Measurements from ENCODE around the gene FAM124A.

DNA sequence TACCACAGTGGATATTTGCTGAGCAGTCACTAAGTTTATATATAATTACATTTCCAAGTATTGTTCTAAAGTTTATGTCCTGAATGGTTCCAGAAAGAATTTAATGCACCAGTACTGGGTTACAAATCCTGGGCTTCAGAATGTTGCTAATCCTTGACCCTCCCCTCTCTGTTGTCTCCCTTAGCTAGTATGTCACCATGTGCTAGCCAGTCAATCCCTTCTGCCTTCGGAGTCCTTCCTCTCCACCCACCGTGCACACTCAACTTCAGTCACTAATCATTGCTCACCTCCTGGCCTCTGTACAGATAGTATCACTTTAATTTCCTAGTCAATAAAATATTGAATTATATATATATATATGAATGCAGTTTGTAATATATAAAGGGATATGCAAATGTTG lies 7.5 kb downstream of the FAM124A start:
- TF ChIP-seq, protein P1, sequence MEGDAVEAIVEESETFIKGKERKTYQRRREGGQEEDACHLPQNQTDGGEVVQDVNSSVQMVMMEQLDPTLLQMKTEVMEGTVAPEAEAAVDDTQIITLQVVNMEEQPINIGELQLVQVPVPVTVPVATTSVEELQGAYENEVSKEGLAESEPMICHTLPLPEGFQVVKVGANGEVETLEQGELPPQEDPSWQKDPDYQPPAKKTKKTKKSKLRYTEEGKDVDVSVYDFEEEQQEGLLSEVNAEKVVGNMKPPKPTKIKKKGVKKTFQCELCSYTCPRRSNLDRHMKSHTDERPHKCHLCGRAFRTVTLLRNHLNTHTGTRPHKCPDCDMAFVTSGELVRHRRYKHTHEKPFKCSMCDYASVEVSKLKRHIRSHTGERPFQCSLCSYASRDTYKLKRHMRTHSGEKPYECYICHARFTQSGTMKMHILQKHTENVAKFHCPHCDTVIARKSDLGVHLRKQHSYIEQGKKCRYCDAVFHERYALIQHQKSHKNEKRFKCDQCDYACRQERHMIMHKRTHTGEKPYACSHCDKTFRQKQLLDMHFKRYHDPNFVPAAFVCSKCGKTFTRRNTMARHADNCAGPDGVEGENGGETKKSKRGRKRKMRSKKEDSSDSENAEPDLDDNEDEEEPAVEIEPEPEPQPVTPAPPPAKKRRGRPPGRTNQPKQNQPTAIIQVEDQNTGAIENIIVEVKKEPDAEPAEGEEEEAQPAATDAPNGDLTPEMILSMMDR (IDR thresholded peaks at IDR 0.05), result no peak
- TF ChIP-seq EP300 (IDR thresholded peaks at IDR 0.05) (no peak), POLR2A (IDR thresholded peaks at IDR 0.05) (no peak)

Data from upper lobe of left lung (tissue), 4 donors.